Mucosa of gallbladder (tissue), 1 donor: ENCODE results near the gene RASGRP2. TPM values are rescaled to one million over a fixed set of nuclear protein-coding genes. Genes with fewer than 3 reads are reported as not detected.

Experiments used
- DNase-seq: peaks from one replicate; pipeline ENCODE4 v3.0.0-alpha.2; 2020; ENCODE audit warnings: low spot score
- total RNA-seq: library from RNA; stranded (reverse); gene quantifications from one replicate; pipeline ENCODE4 v1.2.1, GENCODE V29; 2021
- donor health status: DM: no; HTN: no; CAD: no.

RASGRP2 gene
- total RNA-seq, 1 donor from 2014 or later, result 17.1 TPM

DNA sequence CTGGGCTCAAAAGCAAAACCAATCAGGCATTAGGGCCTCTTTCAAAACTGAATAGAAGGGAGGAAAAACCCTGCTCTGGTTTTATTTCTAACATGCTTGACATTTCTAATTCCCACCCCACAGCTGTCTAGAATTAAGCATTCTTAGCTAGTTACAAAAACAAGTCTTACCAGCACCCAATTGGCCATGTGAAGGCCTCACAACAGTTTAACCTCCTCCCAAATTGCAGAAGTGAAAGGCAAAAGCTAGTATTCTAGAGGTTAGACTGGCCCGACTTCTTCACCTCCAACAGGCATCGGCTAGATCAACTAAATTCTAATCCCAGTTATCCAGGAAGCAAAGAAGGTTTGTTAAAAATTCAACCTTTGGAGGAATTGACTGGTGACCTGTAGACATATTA is 27.9 kb upstream of the RASGRP2 start:
- DNase-seq, result no peak

- DNase-seq, result no peak
Observed at GRCh38 chr11:64770120-64770519, 26.2 kb upstream of the RASGRP2 start.

DNA sequence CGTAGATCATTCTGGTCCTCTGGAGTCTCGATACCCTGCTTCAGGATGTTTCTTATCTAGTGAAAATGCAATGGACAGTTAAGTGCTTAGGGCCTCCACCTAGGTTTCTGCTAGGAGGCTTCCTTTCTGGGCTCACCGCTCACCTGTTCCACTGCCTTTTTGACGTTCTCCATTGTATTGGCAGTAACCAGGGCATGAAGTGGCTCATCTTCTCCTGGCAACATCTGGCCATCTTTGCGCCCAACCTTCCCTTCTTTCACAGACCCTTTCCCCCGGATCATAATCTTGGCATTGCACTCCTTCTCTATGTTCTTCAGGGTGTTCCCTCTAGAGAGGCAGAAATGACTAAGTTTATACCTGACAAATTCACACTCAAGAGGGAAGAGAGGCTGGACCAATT is 25.3 kb upstream of the RASGRP2 start:
- no peak for DNase-seq

GRCh38 chr11:64768300-64768694 is 24.4 kb upstream of the RASGRP2 start:
- DNase-seq, result no peak

DNA sequence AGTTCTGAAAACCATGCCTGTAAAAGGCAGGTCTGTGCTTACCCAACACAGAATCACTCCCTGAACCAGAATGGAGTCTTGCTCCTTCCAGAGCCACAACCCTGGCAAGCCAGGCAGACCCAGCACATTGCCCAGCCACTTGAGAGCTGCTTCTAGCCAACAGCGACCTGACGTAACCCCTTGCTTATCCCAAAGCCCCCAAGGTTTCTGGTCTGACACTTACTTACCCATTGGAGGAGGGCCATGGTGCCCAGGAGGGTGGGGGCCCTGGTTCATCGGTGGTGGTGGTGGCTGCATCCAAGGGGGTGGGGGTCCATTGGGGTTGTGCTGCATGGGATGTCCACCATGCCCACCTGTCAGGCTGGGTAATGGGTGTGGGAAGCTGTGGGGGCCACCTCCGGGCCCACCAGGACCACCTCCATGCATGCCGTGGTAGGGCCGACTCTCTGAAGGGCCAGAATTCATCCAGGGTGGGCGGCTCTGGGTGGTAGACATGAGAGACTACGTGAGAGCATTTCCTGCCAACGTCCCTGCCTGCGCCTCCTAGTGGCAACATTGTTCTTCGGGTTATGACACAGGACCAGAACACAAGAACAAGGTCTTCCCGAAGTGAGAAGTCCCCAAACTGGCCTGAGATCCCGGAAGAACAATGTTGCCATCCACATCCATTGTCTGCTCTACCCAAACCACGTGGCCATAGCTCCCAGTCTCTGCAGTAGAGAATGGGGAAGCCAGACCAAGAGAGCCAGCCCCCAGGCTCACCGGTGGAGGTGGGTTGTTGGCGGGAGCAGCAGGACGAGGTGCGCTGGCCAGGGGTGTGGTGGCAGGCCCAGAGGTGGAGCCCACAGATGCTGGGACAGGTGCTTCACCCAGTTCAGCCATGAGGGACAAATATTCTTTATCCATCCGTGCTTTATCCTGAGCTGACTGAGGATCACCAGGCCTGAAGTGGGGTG is 23.7 kb upstream of the RASGRP2 start:
- peak; percentile 59 for DNase-seq

DNA sequence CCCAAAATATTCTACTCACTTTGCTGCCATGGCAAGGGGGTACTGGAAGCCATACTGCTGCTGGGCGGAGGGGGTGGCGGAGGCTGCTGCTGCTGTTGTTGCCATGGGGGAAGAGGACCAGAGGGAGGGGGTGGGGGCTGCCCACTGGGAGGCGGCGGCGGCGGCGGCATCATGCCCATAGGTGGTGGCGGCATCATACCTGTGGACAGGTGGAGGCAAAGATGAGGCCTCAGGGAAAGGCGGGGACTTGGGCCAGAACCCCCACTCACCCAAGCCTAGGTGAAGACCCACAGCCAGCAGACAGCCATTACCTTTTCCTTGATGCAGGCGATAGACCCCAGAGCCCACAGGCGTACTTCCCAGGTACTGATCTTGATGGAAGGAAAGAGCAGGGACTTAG is 22.9 kb upstream of the RASGRP2 start:
- DNase-seq, result no peak

DNA sequence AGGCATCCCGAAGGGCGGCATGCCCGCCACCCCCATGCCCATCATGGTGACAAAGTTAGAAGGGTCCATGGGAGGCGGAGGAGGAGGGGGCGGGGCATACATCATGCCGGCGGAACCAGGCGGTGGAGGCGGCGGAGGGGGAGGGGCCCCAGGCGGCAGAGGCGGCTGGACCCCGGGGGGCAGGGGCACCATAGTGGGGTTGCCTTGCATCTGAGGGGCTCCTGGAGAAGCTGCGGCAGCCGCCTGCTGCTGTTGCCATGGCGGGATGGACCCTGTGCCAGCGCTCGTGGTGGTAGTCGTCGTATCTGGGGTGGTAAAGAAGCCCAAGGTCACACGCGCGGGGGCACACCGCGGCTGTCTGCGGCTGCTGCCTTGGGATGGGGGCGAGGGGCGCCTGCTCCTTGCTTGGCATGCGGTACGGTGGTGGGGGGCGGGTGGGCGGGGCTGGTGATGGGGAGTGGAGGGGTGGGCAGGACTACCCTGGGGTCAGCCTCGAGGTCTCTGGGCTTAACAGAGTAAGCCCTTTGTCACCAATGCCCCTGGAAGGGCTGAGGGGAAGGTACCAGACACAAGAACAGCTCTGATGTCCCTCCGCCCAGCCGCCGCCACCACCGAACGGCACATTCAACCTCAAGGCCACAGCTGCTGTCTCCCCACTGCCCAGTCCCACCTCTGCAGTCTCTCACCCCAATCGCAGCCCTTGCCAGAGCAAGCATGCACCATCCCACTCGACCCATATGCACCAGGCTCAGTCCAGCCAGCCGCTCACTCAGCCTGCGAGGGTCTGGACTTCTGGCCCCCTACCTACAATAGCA is 22.1 kb upstream of the RASGRP2 start:
- no peak for DNase-seq

- no peak for DNase-seq
Observed at GRCh38 chr11:64765291-64765850, 21.4 kb upstream of the RASGRP2 start.

DNA sequence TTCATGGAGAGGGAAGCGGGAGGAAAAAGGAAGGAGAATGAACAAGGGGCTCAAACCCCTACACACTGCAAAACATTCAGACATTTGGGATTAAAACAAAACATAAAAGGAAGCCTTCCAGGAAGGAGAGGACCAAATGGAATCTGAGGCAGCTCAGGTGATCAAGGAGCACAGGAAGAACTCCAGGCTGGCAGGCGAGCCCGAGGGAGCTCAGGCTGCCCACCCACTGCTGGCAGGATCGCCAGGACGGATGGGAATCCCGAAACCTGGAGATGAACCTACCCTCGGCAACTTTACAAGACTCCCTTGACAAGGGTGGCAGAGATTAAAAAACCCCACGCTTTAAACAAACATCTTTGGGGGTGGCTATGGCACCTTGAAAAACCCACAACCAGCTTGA is 20.8 kb upstream of the RASGRP2 start:
- DNase-seq, result no peak

DNA sequence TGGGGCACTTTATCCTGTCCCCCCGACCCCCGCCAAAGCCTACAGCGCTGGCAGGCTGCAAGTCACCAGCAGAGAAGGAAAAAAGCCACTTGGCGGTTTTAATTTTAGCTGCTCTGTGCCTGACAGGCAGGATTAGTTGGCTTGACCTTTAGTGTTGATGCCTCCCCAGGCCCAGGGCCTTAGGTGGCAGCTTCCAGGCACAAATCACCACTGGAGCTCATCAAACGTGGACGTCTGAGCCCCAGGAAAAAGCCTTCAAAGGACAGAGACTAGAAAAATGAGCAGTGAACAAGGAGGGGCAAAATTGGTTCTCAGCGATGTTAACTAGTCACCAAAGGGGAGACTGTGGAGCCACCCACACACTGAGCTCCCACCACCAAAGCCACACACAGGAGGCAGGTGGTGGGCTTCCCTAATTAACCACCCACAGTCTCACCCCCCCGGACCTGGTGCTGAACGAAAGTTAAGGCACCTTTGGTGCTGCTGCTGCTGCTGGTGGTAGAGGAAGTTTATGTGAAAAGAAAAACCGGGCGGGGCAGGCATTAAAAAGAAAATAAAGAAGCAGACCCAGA is 20.2 kb upstream of the RASGRP2 start:
- DNase-seq, result no peak

DNA sequence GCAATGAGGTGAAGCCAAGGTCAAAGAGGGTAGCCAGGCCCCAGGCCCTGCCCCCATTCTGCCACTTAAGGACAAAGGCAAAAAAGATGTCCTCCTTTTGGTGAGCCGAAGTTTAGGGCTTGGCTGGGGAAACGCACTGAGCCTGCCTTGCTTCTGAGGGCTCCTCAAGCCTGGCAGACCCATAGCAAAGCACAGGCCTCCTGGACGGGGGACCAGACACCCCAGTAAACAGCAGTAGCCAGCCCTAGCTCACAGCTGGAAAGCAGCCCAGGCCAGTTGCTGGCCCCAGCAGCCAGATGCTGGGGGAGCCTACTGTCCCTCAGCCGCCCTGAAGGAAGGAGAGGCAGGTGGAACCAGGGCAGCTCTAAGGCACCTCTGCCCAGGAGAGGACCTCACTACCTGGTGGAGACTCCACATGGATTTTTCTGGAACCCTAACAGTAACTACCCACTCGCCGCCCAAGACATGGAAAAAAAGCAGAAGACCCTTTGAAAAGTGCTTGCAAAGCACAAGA is 19.6 kb upstream of the RASGRP2 start:
- DNase-seq, result no peak

DNA sequence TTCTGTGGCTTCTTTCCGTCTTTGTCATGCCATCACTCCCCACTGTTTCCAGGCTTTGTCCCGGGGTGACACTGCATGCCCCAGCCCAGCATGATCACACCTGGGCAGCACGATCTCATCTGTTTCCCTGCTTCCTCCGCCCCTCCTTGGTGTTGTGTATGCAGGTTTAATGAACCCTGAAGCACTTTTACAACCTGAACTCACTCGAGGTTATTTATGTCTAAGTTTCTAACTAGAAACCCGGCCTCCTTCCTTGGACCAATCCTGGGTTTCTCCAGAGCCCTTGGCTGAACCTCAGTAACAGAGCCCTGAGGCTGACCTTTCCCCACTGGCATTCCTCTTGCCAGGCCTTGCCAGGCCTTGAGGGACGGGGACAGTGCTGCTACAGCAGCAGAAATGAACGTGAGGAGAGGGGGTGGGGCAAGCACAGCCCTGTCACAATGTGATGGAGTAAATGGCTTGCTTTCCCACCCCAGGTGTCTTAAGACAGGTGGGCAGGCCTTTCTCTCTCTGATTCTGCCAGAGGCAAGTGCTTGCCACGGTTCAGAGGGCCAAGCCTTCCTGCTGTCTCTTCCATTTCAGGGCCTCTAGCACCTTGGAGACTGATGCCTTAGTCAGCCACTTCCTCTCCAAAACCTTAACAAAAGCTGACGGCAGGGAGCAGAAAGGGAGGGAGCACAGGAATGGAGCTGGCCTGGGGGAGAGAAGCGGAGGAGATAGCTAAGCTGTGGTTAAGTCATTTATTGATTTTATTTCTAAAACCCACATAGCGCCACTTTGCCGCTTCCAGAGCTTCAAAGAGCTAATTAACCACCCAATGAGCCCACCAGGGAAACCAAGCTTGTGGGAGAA is 19.0 kb upstream of the RASGRP2 start:
- no peak for DNase-seq

GRCh38 chr11:64762277-64762673 is 18.3 kb upstream of the RASGRP2 start:
- no peak for DNase-seq

DNA sequence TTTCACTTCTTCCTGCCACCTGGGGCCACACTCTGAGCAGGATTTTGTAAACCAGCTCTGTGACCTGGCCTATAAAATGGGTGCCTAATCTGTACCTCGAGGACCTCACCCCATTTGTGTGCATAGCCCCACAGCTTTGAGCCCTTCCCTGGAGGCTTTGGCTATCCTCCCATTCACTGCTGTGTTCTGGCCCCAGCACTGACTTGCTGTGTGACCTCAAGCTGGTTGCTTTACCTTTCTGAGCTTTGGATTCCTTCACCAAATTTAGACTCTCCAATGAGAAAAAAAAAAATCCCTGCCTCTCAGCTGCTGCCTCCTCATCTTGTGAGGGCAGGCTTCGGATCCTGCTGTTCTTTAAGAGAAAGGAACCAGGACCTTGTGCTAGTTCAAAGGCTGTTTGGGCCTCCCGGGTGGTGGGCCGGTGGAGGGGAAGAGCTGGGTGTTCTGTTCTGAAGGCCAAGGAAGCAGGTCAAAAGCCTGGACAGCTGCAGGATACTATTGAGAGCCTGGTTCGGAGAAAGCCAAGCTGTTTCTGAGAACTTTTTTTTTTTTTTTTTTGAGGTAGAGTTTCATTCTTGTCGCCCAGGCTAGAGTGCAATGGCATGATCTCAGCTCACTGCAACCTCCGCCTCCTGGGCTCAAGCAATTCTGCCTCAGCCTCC is 16.9 kb upstream of the RASGRP2 start:
- no peak for DNase-seq

DNA sequence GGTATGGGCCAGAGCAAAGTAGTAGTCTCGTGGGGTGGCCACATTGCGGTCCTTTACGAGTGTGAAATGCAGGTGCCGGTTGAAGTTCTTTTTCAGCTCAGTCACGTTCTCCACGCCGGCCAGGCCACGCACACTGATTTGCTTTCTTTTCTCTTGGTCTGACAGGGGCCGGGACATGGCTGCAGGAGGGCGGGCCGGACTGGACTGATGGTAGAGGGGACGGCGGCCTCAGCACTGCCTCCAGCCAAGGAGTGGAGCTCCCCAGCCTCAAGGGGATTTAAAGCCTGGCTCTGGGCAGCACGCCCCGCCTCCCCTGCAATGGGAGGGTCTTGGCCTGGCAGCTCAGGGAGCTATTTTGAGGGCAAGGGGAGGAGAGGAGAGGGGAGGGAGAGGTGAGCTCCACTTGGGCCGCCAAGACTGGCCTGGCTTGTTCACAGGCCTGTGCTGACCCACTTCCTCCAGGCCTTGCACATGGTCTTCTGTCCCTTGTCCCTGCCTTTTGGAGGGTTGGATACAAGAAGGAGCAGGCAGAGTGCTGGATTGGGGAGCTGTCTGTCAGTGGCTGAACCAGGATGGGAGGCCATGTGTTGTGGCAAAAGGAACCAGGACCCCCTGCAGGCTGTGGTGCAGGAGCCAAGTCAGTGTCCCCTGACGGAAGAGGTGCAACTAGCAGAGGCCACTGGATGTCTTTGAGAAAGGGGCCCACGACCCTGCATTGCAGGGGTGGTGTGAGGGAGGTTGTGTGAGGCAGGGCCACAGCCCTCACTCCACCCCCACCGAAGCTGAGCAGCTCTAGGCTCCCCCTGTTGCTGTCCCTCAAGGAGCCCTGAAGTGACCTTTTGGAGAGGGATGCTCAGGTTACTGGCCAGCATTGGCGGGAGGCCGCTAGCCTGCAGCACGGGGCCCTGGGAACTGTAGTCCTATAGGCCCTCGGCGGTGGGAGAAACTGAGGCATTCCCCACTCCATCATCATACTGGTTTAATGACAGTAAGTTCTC is 16.1 kb upstream of the RASGRP2 start, which contains the start of gene PYGM:
TSS of gene PYGM (minus strand) at position 253 of the 998 bp plus-strand sequence. CDS start at position 177, 76 bp downstream.
- DNase-seq, result peak; percentile 43

DNA sequence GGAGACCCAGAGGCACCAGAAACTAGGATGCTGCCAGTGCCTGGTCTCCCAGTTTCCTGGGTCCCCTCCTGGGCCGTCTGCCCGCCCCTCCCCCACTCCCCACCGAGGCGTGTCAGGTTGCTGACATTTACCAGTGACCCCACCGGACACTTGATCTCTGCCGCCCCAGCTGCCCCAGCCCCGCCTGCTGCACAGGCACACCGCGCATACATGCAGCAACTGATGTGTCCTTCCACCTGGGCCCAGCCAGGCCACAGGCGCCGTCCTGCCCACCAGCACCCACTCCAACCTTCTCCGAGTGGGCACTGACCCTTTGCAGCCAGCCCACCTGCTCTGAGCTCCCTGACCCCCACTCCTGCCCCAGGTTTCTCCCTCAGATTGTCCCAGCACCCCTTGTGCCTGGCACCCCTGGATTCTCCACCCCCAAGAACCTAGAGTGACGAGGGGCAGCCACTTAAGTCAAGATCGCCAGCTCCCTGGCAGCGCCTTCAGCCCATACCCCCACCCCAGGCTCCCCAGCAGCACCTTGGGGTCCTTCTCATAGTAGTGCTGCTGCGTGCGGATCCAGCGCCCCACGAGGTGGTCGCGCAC is 15.3 kb upstream of the RASGRP2 start:
- DNase-seq, result no peak

- no peak for DNase-seq
Observed at GRCh38 chr11:64758330-64759079, 14.6 kb upstream of the RASGRP2 start.
